NCI-H1694 treated with DMSO at 0.1 percent for 48 hours (cell line): ENCODE data around the gene TOX4.
"Not testable (repeated sequence)": the region's sequence is repeated elsewhere in the genome, so short reads cannot be mapped to it uniquely, and the experiment has no call there.

ENCODE experiments used
- DNase-seq: peaks from one replicate; lab custom pipeline; 2025; lab: John Stamatoyannopoulos, UW

Gene TOX4

DNA sequence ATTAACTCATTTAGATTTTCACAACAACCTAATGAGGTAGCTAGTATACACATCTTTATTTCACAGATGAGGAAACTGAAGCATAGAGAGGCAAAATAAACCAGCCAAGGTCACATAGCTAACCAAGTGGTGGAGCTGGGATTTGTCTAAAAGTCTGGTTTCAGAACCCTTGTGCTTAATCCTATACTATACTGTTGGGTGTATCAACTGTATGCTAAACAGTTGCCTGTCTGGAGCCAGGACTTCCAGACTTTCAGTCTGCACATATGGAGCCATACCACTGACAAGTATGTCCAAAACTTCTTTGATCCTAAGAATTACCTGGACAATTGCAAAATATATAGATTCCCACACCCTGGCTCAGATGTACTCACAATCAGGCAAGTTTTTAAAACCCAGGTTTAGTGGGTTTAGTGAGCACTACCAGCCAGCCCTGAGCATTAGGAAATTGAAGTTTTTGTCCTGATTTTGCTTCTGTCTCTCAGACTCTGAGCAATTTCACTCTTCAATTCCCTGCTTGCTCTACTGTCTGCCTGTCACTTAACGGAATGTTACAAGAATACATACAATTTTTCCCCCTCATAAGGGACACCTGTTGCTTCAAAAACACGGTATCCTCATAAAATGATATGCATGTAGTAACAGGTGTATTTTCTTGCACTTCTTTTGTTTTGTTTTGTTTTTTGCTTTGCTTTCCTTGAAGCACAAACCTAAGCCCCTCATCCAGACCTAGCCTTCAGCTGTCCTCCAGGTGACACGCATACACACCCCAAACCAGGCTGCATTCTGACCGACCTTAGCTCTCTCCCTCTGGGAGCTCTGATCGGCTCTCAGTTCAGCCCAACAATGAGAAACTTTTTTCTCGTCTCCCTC, 58.8 kb downstream of the TOX4 start:
- no peak for DNase-seq

DNA sequence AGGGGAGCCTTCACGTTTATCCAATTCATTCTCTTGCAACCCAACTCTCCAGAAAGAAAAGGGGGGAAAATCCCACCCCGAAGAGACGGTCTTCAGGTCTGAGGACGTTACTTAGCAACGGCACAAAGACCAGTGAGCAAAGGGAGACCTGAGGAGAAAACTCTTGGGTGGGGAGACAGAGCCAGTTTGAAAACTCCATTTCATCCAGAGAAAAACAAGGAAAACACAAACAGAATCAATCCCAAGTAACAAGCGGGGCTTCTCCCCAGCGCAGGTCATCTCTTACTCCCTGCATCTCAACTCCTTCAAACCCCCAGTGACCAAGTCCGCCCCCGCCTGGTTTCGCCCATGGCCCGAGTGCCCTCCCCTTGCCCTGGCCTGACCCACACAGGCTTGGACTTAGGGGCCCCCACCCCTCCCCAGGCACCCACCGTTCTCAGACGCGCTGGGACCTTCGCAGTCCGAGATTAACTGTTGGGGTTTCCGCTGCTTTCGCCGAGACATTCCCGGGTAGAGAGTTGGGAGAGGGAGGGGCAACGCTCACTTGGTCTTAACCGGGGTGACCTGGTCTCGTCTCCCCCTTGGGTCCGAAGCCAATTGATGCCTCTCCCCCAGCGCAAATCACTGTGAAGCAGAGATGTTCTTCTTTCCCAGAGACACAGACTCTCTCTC, 59.6 kb downstream of the TOX4 start:
- DNase-seq, result no peak

DNA sequence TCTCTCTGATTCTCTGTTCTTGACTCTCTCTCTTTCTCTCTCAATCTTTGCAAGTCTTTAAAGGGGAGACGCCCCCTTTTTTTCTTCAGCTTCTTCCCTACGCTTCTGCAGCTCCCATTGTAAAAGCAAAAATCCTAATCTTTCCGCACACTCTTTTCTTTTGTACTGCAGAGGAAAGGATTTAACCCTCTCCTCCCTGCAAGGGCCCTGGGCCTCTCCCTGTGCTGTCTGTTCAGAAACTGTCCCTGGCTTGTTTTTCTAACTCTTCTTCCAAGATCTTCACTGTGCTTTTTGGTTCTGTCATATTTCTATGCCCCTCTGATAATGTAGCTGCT, 60.1 kb downstream of the TOX4 start:
- DNase-seq, result no peak

DNA sequence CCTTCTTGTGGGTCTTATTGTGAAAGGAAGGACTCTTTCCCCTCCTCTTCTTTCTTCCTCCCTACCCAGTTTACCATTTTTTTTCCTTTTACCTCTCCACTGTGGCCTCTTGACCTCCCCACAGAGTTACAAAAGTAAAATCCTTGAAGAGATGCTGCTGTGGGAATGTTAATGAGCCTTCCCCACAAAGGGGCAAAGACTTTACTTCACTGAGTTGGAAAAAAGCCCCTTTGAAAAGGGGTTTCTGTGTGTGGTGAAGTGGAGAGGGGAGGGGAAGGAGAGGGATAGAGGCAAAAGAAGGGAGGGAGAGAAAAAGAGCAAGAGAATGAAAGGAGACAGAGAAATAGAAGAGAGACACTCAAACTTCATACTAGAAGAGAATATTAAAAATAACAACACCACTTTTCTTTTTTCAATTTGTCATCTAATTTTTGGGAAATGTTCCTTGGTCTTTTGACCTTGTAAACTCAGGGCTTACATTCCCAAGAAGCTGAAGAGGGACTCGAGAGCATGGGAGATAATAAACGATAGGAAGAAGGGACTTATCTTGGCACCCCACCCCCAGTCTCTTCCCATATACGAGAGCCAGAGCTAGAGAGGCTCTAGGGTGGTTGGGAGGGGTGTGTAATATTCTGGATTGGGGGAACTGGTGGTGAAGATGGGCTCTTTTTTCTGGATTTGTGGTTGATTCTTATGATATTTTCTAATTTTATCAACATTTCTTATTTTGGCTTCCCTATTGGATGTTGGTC, 62.4 kb downstream of the TOX4 start:
- no peak for DNase-seq

DNA sequence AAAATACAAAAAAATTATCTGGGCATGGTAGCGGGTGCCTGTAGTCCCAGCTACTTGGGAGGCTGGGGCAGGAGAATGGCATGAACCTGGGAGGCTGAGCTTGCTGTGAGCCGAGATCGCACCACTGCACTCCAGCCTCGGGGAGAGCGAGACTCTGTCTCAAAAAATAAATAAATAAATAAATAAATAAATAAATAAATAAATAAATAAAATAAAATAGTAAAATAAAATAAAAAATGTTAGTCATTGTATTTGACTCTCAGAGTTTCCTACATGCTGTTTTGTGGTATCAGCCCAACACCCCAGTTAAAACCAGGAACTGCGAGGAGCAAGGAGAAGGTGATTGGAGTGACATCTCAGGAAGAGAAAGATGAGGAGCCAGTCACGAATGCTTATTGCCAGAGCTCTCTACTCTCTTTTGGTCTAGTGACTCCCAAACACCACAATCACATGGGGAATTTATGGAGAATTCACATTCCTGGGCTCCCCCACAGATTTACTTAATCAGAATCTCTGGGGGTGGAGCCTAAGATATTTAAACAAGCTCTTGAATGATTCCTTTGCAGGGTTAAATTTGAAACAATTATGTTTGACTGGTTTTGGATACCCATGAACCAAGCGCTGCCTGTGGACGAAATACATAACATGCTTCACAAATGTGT, 64.5 kb downstream of the TOX4 start:
- DNase-seq, result no peak

DNA sequence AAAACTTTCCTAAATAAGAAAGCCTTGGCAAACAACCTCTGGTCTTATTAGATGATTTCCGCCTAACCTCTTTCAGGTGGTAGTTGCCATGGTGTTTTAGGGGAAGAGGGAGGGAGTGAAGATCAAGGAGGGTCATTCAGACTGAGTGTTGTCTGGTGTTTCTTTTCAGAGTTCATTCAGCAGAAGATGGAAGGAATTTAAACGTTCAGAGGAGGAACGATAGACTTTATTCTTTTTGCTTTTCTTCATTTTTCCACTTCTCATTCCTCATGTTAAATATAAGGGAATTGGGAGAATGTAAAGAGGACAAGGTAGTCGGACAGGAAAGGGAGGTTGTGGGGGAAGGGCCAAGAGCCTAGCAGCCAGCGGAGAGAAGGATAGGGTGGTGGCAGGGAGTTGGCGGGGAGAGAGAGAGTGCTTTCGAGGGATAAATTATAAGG, 66.5 kb downstream of the TOX4 start:
- peak; percentile 61 for DNase-seq

DNA sequence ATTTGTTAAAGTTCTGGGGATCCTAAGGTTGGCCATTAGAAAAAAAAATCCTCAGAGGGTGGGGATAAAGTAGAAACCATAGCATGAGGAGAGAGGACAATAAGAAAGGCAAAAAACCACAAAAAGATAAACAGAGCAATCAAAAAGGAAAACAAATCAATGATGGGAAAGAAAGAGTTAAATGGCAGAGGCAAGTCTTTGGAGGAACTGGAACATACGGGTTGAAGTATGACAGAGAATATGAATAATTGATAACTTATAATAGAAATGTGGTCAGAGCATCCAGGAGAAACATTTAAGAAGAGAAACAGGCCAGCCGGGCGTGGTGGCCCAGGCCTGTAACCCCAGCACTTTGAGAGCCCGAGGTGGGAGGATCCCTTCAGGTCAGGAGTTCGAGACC, 67.0 kb downstream of the TOX4 start:
- DNase-seq, result no peak

DNA sequence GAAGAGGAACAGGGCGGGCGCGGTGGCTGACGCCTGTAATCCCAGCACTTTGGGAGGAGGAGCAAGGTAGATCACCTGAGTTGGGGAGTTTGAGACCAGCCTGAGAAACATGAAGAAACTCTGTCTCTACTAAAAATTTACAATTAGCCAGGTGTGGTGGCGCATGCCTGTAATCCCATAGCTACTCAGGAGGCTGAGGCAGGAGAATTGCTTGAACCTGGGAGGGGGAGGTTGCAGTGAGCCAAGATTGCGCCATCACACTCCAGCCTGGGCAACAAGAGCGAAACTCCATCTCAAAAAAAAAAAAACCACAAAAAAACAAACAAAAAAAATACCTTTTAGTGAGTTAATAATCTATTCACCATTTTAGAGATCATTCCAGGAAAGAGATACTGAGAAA, 67.6 kb downstream of the TOX4 start:
- DNase-seq, result not testable (repeated sequence)
